ENCODE measurements around the gene MS4A7. TPM values are rescaled to one million over a fixed set of nuclear protein-coding genes. Genes with fewer than 3 reads are reported as not detected.
A peak's percentile ranks its signal among the peaks of the same experiment; 100 is the strongest.

Gene MS4A7
- total RNA-seq, 4 donors from 2014 or later: 2.5 to 8.9 (median 7.4) TPM

GRCh38 chr11:60338053-60338452, 40.3 kb upstream of the MS4A7 start:
- H3K9me3 ChIP-seq: no peaks in the 10 kb centered on the region
- intact Hi-C loops (cut with DNase I; ENCODE audit: low total_unique reads): no loop called here
- H3K27ac ChIP-seq: no peak overlapping the region
- H3K4me3 ChIP-seq: no peak overlapping the region
- TF ChIP-seq POLR2A (IDR thresholded peaks at IDR 0.05): no peak
- no peak for TF ChIP-seq CTCF (IDR thresholded peaks at IDR 0.05 in 4 of 5, conservative IDR thresholded peaks at IDR 0.05 in 1 of 5)
- no peak for ATAC-seq
- in situ Hi-C loops (cut with MboI; ENCODE audit: low sequenced_read_pairs in 4 of 4): no loop called here
- no peaks in the 10 kb centered on the region for H3K4me1 ChIP-seq
- no peaks in the 10 kb centered on the region for H3K27me3 ChIP-seq
- DNase-seq: no peak
- H3K36me3 ChIP-seq: no peaks in the 10 kb centered on the region

GRCh38 chr11:60339356-60339755, 39.0 kb upstream of the MS4A7 start:
- Histone ChIP-seq H3K4me3 (no peak overlapping the region), H3K9me3 (no peaks in the 10 kb centered on the region), H3K27ac (no peak overlapping the region), H3K4me1 (no peaks in the 10 kb centered on the region), H3K36me3 (no peaks in the 10 kb centered on the region), H3K27me3 (no peaks in the 10 kb centered on the region)
- DNase-seq (no peak), ATAC-seq (no peak)
- no peak for TF ChIP-seq CTCF (IDR thresholded peaks at IDR 0.05 in 4 of 5, conservative IDR thresholded peaks at IDR 0.05 in 1 of 5)
- in situ Hi-C loops (cut with MboI; ENCODE audit: low sequenced_read_pairs in 4 of 4): no loop called here
- intact Hi-C loops (cut with DNase I; ENCODE audit: low total_unique reads): no loop called here

GRCh38 chr11:60343094-60343704, 35.1 kb upstream of the MS4A7 start:
- in situ Hi-C loops (cut with MboI; ENCODE audit: low sequenced_read_pairs in 4 of 4): no loop called here
- no peak for ATAC-seq
- H3K27ac ChIP-seq: no peak overlapping the region

GRCh38 chr11:60344146-60344545, 34.2 kb upstream of the MS4A7 start:
- DNase-seq (no peak), ATAC-seq (no peak)
- intact Hi-C loops (cut with DNase I; ENCODE audit: low total_unique reads): no loop called here
- no peak overlapping the region for H3K4me3 ChIP-seq
- H3K9me3 ChIP-seq: no peaks in the 10 kb centered on the region
- H3K36me3 ChIP-seq: no peaks in the 10 kb centered on the region
- TF ChIP-seq CTCF (IDR thresholded peaks at IDR 0.05 in 4 of 5, conservative IDR thresholded peaks at IDR 0.05 in 1 of 5) (no peak), POLR2A (IDR thresholded peaks at IDR 0.05) (no peak)
- in situ Hi-C loops (cut with MboI; ENCODE audit: low sequenced_read_pairs in 4 of 4): no loop called here
- no peaks in the 10 kb centered on the region for H3K27me3 ChIP-seq
- H3K27ac ChIP-seq: no peak overlapping the region
- H3K4me1 ChIP-seq: no peaks in the 10 kb centered on the region

More at GRCh38 chr11:60343094-60343704, 35.1 kb upstream of the MS4A7 start:
- Histone ChIP-seq H3K9me3 (no peaks in the 10 kb centered on the region), H3K36me3 (no peaks in the 10 kb centered on the region), H3K4me3 (no peak overlapping the region), H3K4me1 (no peaks in the 10 kb centered on the region), H3K27me3 (no peaks in the 10 kb centered on the region)
- intact Hi-C loops (cut with DNase I; ENCODE audit: low total_unique reads): no loop called here
- DNase-seq: no peak
- TF ChIP-seq CTCF (IDR thresholded peaks at IDR 0.05 in 4 of 5, conservative IDR thresholded peaks at IDR 0.05 in 1 of 5) (peak in 1 of 5 experiments; percentile 34), POLR2A (IDR thresholded peaks at IDR 0.05) (no peak)

- no peaks in the 10 kb centered on the region for H3K9me3 ChIP-seq
- ATAC-seq: no peak
- no peaks in the 10 kb centered on the region for H3K27me3 ChIP-seq
- no peak overlapping the region for H3K4me3 ChIP-seq
- in situ Hi-C loops (cut with MboI; ENCODE audit: low sequenced_read_pairs in 4 of 4): no loop called here
- no peaks in the 10 kb centered on the region for H3K36me3 ChIP-seq
- H3K4me1 ChIP-seq: no peaks in the 10 kb centered on the region
- no peak for DNase-seq
- intact Hi-C loops (cut with DNase I; ENCODE audit: low total_unique reads): no loop called here
- TF ChIP-seq POLR2A (IDR thresholded peaks at IDR 0.05) (no peak), CTCF (IDR thresholded peaks at IDR 0.05 in 4 of 5, conservative IDR thresholded peaks at IDR 0.05 in 1 of 5) (no peak)
- H3K27ac ChIP-seq: no peak overlapping the region
These were observed 32.8 kb upstream of the MS4A7 start for GRCh38 chr11:60345489-60345888.

Measured in gastrocnemius medialis (tissue), 4 donors.